SK-N-SH treated with all-trans-retinoic acid at 6 μM for 48 hours (cell line): ENCODE measurements around the gene SLU7.

Experiments
- ATAC-seq: fragments of 200-7000 bp; cut with Tn5 transposase; 3 replicates; pipeline ENCODE4 v1.9.1; 2020; ENCODE audit warnings: mild to moderate bottlenecking, moderate library complexity
- ARNTL ChIP-seq: fragments of 450-650 bp; formaldehyde crosslinking; IDR thresholded peaks from 2 replicates; pipeline ENCODE4 v1.5.0; 2020; ENCODE audit warnings: low read depth, mild to moderate bottlenecking, moderate library complexity, borderline replicate concordance
- BACH2 ChIP-seq: fragments of 250-450 bp; sonication (Bioruptor Pico); IDR thresholded peaks from 2 replicates; pipeline ENCODE4 v1.9.0; 2021; ENCODE audit warnings: mild to moderate bottlenecking, borderline replicate concordance
- CREB5 ChIP-seq: fragments of 250-450 bp; sonication (Bioruptor Pico); IDR thresholded peaks from 2 replicates; pipeline ENCODE4 v1.5.1; 2020; ENCODE audit warnings: low read depth, mild to moderate bottlenecking, moderate library complexity
- CSDC2 ChIP-seq: fragments of 250-450 bp; sonication (Bioruptor Pico); IDR thresholded peaks from 2 replicates; pipeline ENCODE4 v1.5.0; 2020; ENCODE audit warnings: mild to moderate bottlenecking, moderate library complexity
- CSRNP3 ChIP-seq: fragments of 250-450 bp; sonication (Bioruptor Pico); IDR thresholded peaks from 2 replicates; pipeline ENCODE4 v1.5.1; 2021; ENCODE audit warnings: mild to moderate bottlenecking, moderate library complexity
- ESRRG ChIP-seq: fragments of 250-450 bp; sonication (Bioruptor Pico); IDR thresholded peaks from 2 replicates; pipeline ENCODE4 v1.6.1; 2021; ENCODE audit warnings: mild to moderate bottlenecking
- GLIS3 ChIP-seq: fragments of 250-450 bp; sonication (Bioruptor Pico); IDR thresholded peaks from 2 replicates; pipeline ENCODE4 v1.5.0; 2020; ENCODE audit warnings: mild to moderate bottlenecking, moderate library complexity
- ISL1 ChIP-seq: fragments of 250-450 bp; sonication (Bioruptor Pico); IDR thresholded peaks from 2 replicates; pipeline ENCODE4 v2.1.2; 2022; ENCODE audit warnings: mild to moderate bottlenecking, moderate library complexity
- OSR1 ChIP-seq: fragments of 250-450 bp; sonication (Bioruptor Pico); IDR thresholded peaks from 2 replicates; pipeline ENCODE4 v1.8.0; 2022; ENCODE audit warnings: moderate library complexity, mild to moderate bottlenecking, inconsistent platforms
- POU6F1 ChIP-seq: fragments of 250-450 bp; sonication (Bioruptor Pico); IDR thresholded peaks from 2 replicates; pipeline ENCODE4 v1.8.0; 2021; ENCODE audit warnings: low read depth, mild to moderate bottlenecking, moderate library complexity, borderline replicate concordance
- PPARA ChIP-seq: fragments of 250-450 bp; sonication (Bioruptor Pico); IDR thresholded peaks from 2 replicates; pipeline ENCODE4 v1.5.0; 2020; ENCODE audit warnings: mild to moderate bottlenecking, borderline replicate concordance
- RARB ChIP-seq: fragments of 250-450 bp; sonication (Bioruptor Pico); IDR thresholded peaks from 2 replicates; pipeline ENCODE4 v1.8.0; 2021; ENCODE audit warnings: mild to moderate bottlenecking, moderate library complexity
- SNAI2 ChIP-seq: fragments of 250-450 bp; sonication (Bioruptor Pico); IDR thresholded peaks from 2 replicates; pipeline ENCODE4 v1.5.0; 2020; ENCODE audit warnings: mild to moderate bottlenecking, moderate library complexity
- TCF4 ChIP-seq: fragments of 250-450 bp; sonication (Bioruptor Pico); IDR thresholded peaks from 2 replicates; pipeline ENCODE4 v1.8.0; 2021; ENCODE audit warnings: mild to moderate bottlenecking, moderate library complexity, borderline replicate concordance
- TOX ChIP-seq: fragments of 250-450 bp; sonication (Bioruptor Pico); IDR thresholded peaks from 2 replicates; pipeline ENCODE4 v1.8.0; 2021; ENCODE audit warnings: mild to moderate bottlenecking, moderate library complexity, borderline replicate concordance
- ZC3H10 ChIP-seq: fragments of 250-450 bp; sonication (Bioruptor Pico); IDR thresholded peaks from 2 replicates; pipeline ENCODE4 v1.5.1; 2021; ENCODE audit warnings: mild to moderate bottlenecking, moderate library complexity
- ZFP3 ChIP-seq: fragments of 250-450 bp; sonication (Bioruptor Pico); IDR thresholded peaks from 2 replicates; pipeline ENCODE4 v1.5.0; 2020; ENCODE audit warnings: mild to moderate bottlenecking, moderate library complexity
- ZFP30 ChIP-seq: fragments of 450-650 bp; formaldehyde crosslinking; IDR thresholded peaks from 2 replicates; pipeline ENCODE4 v1.5.0; 2022; ENCODE audit warnings: mild to moderate bottlenecking, moderate library complexity
- ZNF565 ChIP-seq: fragments of 450-650 bp; formaldehyde crosslinking; conservative IDR thresholded peaks from 2 replicates; pipeline ENCODE4 v1.5.0; 2020; ENCODE audit warnings: low read depth, mild to moderate bottlenecking, moderate library complexity
- ZNF70 ChIP-seq: fragments of 450-650 bp; formaldehyde crosslinking; IDR thresholded peaks from 2 replicates; pipeline ENCODE4 v1.5.0; 2020; ENCODE audit warnings: mild to moderate bottlenecking, moderate library complexity
- TF ChIP-seq, protein P1 (sequence below): fragments of 250-450 bp; sonication (Bioruptor Pico); IDR thresholded peaks from 2 replicates; pipeline ENCODE4 v1.8.0; 2020; ENCODE audit warnings: mild to moderate bottlenecking, moderate library complexity, borderline replicate concordance
- TF ChIP-seq, protein P2 (sequence below): fragments of 250-450 bp; sonication (Bioruptor Pico); IDR thresholded peaks from 2 replicates; pipeline ENCODE4 v1.5.0; 2020; ENCODE audit warnings: mild to moderate bottlenecking, moderate library complexity

SLU7 gene

GRCh38 chr5:160445132-160445531 lies 26.3 kb upstream of the SLU7 start:
- TF ChIP-seq CREB5 (CRISPR knock-in tag) (no peak), GLIS3 (CRISPR knock-in tag) (no peak), ARNTL (CRISPR knock-in tag) (no peak), CSRNP3 (no peak), BACH2 (CRISPR knock-in tag) (no peak), ZFP30 (CRISPR knock-in tag) (no peak), POU6F1 (CRISPR knock-in tag) (no peak), OSR1 (no peak), ISL1 (CRISPR knock-in tag) (no peak), TCF4 (CRISPR knock-in tag) (no peak), RARB (no peak), ZNF565 (CRISPR knock-in tag) (no peak), CSDC2 (no peak)
- TF ChIP-seq, protein P1, sequence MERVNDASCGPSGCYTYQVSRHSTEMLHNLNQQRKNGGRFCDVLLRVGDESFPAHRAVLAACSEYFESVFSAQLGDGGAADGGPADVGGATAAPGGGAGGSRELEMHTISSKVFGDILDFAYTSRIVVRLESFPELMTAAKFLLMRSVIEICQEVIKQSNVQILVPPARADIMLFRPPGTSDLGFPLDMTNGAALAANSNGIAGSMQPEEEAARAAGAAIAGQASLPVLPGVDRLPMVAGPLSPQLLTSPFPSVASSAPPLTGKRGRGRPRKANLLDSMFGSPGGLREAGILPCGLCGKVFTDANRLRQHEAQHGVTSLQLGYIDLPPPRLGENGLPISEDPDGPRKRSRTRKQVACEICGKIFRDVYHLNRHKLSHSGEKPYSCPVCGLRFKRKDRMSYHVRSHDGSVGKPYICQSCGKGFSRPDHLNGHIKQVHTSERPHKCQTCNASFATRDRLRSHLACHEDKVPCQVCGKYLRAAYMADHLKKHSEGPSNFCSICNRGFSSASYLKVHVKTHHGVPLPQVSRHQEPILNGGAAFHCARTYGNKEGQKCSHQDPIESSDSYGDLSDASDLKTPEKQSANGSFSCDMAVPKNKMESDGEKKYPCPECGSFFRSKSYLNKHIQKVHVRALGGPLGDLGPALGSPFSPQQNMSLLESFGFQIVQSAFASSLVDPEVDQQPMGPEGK (CRISPR knock-in tag): no peak
- TF ChIP-seq, protein P2, sequence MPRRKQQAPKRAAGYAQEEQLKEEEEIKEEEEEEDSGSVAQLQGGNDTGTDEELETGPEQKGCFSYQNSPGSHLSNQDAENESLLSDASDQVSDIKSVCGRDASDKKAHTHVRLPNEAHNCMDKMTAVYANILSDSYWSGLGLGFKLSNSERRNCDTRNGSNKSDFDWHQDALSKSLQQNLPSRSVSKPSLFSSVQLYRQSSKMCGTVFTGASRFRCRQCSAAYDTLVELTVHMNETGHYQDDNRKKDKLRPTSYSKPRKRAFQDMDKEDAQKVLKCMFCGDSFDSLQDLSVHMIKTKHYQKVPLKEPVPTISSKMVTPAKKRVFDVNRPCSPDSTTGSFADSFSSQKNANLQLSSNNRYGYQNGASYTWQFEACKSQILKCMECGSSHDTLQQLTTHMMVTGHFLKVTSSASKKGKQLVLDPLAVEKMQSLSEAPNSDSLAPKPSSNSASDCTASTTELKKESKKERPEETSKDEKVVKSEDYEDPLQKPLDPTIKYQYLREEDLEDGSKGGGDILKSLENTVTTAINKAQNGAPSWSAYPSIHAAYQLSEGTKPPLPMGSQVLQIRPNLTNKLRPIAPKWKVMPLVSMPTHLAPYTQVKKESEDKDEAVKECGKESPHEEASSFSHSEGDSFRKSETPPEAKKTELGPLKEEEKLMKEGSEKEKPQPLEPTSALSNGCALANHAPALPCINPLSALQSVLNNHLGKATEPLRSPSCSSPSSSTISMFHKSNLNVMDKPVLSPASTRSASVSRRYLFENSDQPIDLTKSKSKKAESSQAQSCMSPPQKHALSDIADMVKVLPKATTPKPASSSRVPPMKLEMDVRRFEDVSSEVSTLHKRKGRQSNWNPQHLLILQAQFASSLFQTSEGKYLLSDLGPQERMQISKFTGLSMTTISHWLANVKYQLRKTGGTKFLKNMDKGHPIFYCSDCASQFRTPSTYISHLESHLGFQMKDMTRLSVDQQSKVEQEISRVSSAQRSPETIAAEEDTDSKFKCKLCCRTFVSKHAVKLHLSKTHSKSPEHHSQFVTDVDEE (CRISPR knock-in tag): no peak
- TF ChIP-seq, all 23 proteins: peak for 0
- ATAC-seq: no peak

- no peak for TF ChIP-seq PPARA (CRISPR knock-in tag)
- no peak for TF ChIP-seq ARNTL (CRISPR knock-in tag)
- no peak for TF ChIP-seq ZC3H10 (CRISPR knock-in tag)
- TF ChIP-seq ZNF70 (CRISPR knock-in tag): no peak
- no peak for TF ChIP-seq POU6F1 (CRISPR knock-in tag)
- no peak for TF ChIP-seq TOX (CRISPR knock-in tag)
- TF ChIP-seq OSR1: no peak
- no peak for TF ChIP-seq SNAI2 (CRISPR knock-in tag)
- TF ChIP-seq ZNF565 (CRISPR knock-in tag): no peak
- no peak for TF ChIP-seq ZFP3 (CRISPR knock-in tag)
- no peak for TF ChIP-seq ISL1 (CRISPR knock-in tag)
- TF ChIP-seq ESRRG (CRISPR knock-in tag): no peak
- TF ChIP-seq TCF4 (CRISPR knock-in tag): no peak
- TF ChIP-seq BACH2 (CRISPR knock-in tag): no peak
- TF ChIP-seq GLIS3 (CRISPR knock-in tag): no peak
- TF ChIP-seq, protein P1 (CRISPR knock-in tag): no peak
- no peak for TF ChIP-seq RARB
- TF ChIP-seq ZFP30 (CRISPR knock-in tag): no peak
- no peak for TF ChIP-seq CSDC2
- no peak for TF ChIP-seq CSRNP3
- ATAC-seq: no peak
Measured at GRCh38 chr5:160444407-160444806, 25.5 kb upstream of the SLU7 start.
